C4-2B (cell line): Measurements from ENCODE around the gene GMDS.

Source experiments
- CTCF ChIP-seq: fragments of 450-650 bp; conservative IDR thresholded peaks from 2 replicates; pipeline ENCODE4 v1.5.1; 2017; ENCODE audit warnings: mild to moderate bottlenecking
- ZFX ChIP-seq: fragments of 450-650 bp; IDR thresholded peaks from 2 replicates; pipeline ENCODE4 v1.6.1; 2017

GRCh38 chr6:1600764-1601157 lies 644.6 kb downstream of the GMDS start:
- TF ChIP-seq CTCF (no peak), ZFX (no peak)
